GM23338 (cell line): ENCODE results near the gene DOCK3. TPM values are rescaled to one million over a fixed set of nuclear protein-coding genes. Genes with fewer than 3 reads are reported as not detected.

Source experiments
- ATAC-seq: fragments of 200-7000 bp; cut with Tn5 transposase; 3 replicates; pipeline ENCODE4 v1.9.1; 2020
- DNase-seq: peaks from one replicate; pipeline ENCODE4 v3.0.0-alpha.2; 2015; ENCODE audit warnings: low spot score
- H2AFZ ChIP-seq: fragments of 200-600 bp; sonication (generic); 2 replicates; pipeline ENCODE4 v1.8.0; 2016; ENCODE audit warnings: antibody characterized with exemption, mild to moderate bottlenecking, moderate library complexity
- H3F3A ChIP-seq: fragments of 200-600 bp; sonication (generic); replicated peaks from 2 replicates; pipeline ENCODE4 v1.8.0; 2017; ENCODE audit warnings: antibody characterized with exemption, mixed run types, low read depth
- H3K27ac ChIP-seq: fragments of 200-600 bp; sonication (generic); 2 replicates; pipeline ENCODE4 v1.6.1; 2016; ENCODE audit warnings: low read depth
- H3K27me3 ChIP-seq: fragments of 200-600 bp; sonication (generic); 2 replicates; pipeline ENCODE4 v1.8.0; 2016; ENCODE audit warnings: mild to moderate bottlenecking, mixed run types, moderate library complexity; ENCODE audit not compliant: insufficient read depth
- H3K36me3 ChIP-seq: fragments of 200-600 bp; sonication (generic); 2 replicates; pipeline ENCODE4 v1.8.0; 2016; ENCODE audit warnings: mild to moderate bottlenecking; ENCODE audit not compliant: insufficient read depth
- H3K4me1 ChIP-seq: fragments of 200-600 bp; sonication (generic); 2 replicates; pipeline ENCODE4 v1.8.0; 2016; ENCODE audit warnings: mild to moderate bottlenecking, moderate library complexity; ENCODE audit not compliant: insufficient read depth
- H3K4me2 ChIP-seq: fragments of 200-600 bp; sonication (generic); 2 replicates; pipeline ENCODE4 v1.7.1; 2017; ENCODE audit warnings: mixed run types
- H3K4me3 ChIP-seq: fragments of 200-600 bp; sonication (generic); 2 replicates; pipeline ENCODE4 v1.6.1; 2016; ENCODE audit warnings: mixed run types
- H3K79me2 ChIP-seq: fragments of 200-600 bp; sonication (generic); replicated peaks from 2 replicates; pipeline ENCODE4 v1.8.0; 2017; ENCODE audit warnings: mild to moderate bottlenecking; ENCODE audit not compliant: insufficient read depth
- H3K9me2 ChIP-seq: fragments of 200-600 bp; sonication (generic); 2 replicates; pipeline ENCODE4 v1.8.0; 2017; ENCODE audit not compliant: insufficient read depth
- H4K20me1 ChIP-seq: fragments of 200-600 bp; sonication (generic); replicated peaks from 2 replicates; pipeline ENCODE4 v1.8.0; 2017; ENCODE audit warnings: mild to moderate bottlenecking; ENCODE audit not compliant: insufficient read depth
- H3K27ac Mint-ChIP-seq: 2 replicates; pipeline ENCODE4 v1.8.0; 2020; ENCODE audit warnings: inconsistent platforms, mild to moderate bottlenecking, moderate library complexity, mixed read lengths
- H3K27me3 Mint-ChIP-seq: 3 replicates; pipeline ENCODE4 v1.8.0; 2022; ENCODE audit warnings: low read depth, mild to moderate bottlenecking, moderate library complexity, mixed read lengths, inconsistent platforms; ENCODE audit not compliant: insufficient read depth, poor library complexity
- H3K36me3 Mint-ChIP-seq: 3 replicates; pipeline ENCODE4 v1.8.0; 2021; ENCODE audit warnings: low read depth, mild to moderate bottlenecking, inconsistent platforms, moderate library complexity, mixed read lengths
- H3K4me1 Mint-ChIP-seq: 3 replicates; pipeline ENCODE4 v1.8.0; 2020; ENCODE audit warnings: mild to moderate bottlenecking, inconsistent platforms, mixed read lengths
- H3K4me3 Mint-ChIP-seq: 3 replicates; pipeline ENCODE4 v1.8.0; 2021; ENCODE audit warnings: moderate library complexity, mild to moderate bottlenecking, inconsistent platforms, mixed read lengths
- H3K9me3 Mint-ChIP-seq: 3 replicates; pipeline ENCODE4 v1.8.0; 2020; ENCODE audit warnings: moderate library complexity, mild to moderate bottlenecking, inconsistent platforms, mixed read lengths
- CREB1 ChIP-seq: fragments of 250-450 bp; sonication (Bioruptor Pico); IDR thresholded peaks from 2 replicates; pipeline ENCODE4 v1.5.0; 2020; ENCODE audit warnings: low read depth, mild to moderate bottlenecking, moderate library complexity
- EZH2 ChIP-seq: fragments of 200-600 bp; sonication (generic); IDR thresholded peaks from one replicate; pipeline ENCODE4 v1.8.0; 2017; ENCODE audit warnings: antibody characterized with exemption, mild to moderate bottlenecking, low read depth; ENCODE audit not compliant: unreplicated experiment
- JUNB ChIP-seq: IDR thresholded peaks from one replicate; pipeline ENCODE4 v1.6.1; 2016; ENCODE audit warnings: antibody characterized with exemption; ENCODE audit not compliant: unreplicated experiment
- NANOG ChIP-seq: IDR thresholded peaks from 2 replicates; pipeline ENCODE4 v1.6.1; 2016; ENCODE audit warnings: antibody characterized with exemption, borderline replicate concordance
- STAT1 ChIP-seq: IDR thresholded peaks from one replicate; pipeline ENCODE4 v1.6.1; 2016; ENCODE audit warnings: antibody characterized with exemption; ENCODE audit not compliant: unreplicated experiment
- ZNF114 ChIP-seq: fragments of 250-450 bp; sonication (Bioruptor Pico); IDR thresholded peaks from 2 replicates; pipeline ENCODE4 v1.5.0; 2020; ENCODE audit warnings: mild to moderate bottlenecking, moderate library complexity
- ZNF331 ChIP-seq: fragments of 250-450 bp; sonication (Bioruptor Pico); IDR thresholded peaks from 2 replicates; pipeline ENCODE4 v1.5.0; 2020; ENCODE audit warnings: low read depth, mild to moderate bottlenecking, moderate library complexity
- polyA plus RNA-seq: library from polyadenylated mRNA; unstranded; fragments of >200 nt; fragmentation: Nextera tagmentation; extraction: Ambion mirVana; gene quantifications from 2 replicates; pipeline ENCODE4 v1.2.1, GENCODE V29; 2016
- total RNA-seq: library from RNA; depleted of rRNA; stranded (reverse); fragments of >200 nt; shearing (Covaris generic); gene quantifications from 2 replicates; pipeline ENCODE4 v1.2.3, GENCODE V29; 2014
- TF ChIP-seq, protein P1 (sequence below): IDR thresholded peaks from one replicate; pipeline ENCODE4 v1.6.1; 2018; ENCODE audit warnings: antibody characterized with exemption; ENCODE audit not compliant: unreplicated experiment
- TF ChIP-seq, protein P2 (sequence below), 2 experiments: fragments of 200-600 bp in 1 of 2; sonication (generic) in 1 of 2; conservative IDR thresholded peaks; 2 replicates each; pipeline versions ENCODE4 v1.5.1 to v1.6.1; 2016 to 2017; ENCODE audit warnings: antibody characterized with exemption in 2 of 2, low read depth in 2 of 2, mild to moderate bottlenecking in 2 of 2, moderate library complexity in 1 of 2
- TF ChIP-seq, protein P3 (sequence below): IDR thresholded peaks from 2 replicates; pipeline ENCODE4 v1.6.1; 2016; ENCODE audit warnings: antibody characterized with exemption
- TF ChIP-seq, protein P4 (sequence below): fragments of 250-450 bp; sonication (Bioruptor Pico); IDR thresholded peaks from 2 replicates; pipeline ENCODE4 v1.5.0; 2020; ENCODE audit warnings: mild to moderate bottlenecking, moderate library complexity

Gene DOCK3
- total and polyA plus RNA-seq, 2 experiments from 2014 or later: 2.4 to 5.6 TPM

DNA sequence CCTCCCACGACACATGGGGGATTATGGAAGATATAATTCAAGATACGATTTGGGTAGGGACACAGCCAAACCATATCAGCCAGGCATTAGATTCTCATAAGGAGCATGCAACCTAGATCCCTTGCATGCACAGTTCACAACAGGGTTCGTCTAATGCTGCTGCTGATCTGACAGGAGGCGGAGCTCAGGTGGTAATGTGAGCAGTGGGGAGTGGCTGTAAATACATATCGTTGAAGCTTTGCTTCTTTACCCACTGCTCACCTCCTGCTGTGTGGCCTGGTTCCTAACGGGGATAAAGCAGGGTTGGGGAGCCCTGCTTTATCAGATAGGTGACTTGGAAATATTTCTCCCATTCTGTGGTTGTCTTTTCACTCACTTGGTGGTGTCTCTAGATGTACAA, 14.8 kb downstream of the DOCK3 start (continued):
- TF ChIP-seq, protein P1, sequence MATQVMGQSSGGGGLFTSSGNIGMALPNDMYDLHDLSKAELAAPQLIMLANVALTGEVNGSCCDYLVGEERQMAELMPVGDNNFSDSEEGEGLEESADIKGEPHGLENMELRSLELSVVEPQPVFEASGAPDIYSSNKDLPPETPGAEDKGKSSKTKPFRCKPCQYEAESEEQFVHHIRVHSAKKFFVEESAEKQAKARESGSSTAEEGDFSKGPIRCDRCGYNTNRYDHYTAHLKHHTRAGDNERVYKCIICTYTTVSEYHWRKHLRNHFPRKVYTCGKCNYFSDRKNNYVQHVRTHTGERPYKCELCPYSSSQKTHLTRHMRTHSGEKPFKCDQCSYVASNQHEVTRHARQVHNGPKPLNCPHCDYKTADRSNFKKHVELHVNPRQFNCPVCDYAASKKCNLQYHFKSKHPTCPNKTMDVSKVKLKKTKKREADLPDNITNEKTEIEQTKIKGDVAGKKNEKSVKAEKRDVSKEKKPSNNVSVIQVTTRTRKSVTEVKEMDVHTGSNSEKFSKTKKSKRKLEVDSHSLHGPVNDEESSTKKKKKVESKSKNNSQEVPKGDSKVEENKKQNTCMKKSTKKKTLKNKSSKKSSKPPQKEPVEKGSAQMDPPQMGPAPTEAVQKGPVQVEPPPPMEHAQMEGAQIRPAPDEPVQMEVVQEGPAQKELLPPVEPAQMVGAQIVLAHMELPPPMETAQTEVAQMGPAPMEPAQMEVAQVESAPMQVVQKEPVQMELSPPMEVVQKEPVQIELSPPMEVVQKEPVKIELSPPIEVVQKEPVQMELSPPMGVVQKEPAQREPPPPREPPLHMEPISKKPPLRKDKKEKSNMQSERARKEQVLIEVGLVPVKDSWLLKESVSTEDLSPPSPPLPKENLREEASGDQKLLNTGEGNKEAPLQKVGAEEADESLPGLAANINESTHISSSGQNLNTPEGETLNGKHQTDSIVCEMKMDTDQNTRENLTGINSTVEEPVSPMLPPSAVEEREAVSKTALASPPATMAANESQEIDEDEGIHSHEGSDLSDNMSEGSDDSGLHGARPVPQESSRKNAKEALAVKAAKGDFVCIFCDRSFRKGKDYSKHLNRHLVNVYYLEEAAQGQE: no peak
- no peak for TF ChIP-seq CREB1 (CRISPR knock-in tag)
- no peak for TF ChIP-seq EZH2
- no peak for TF ChIP-seq ZNF114
- TF ChIP-seq, protein P2, sequence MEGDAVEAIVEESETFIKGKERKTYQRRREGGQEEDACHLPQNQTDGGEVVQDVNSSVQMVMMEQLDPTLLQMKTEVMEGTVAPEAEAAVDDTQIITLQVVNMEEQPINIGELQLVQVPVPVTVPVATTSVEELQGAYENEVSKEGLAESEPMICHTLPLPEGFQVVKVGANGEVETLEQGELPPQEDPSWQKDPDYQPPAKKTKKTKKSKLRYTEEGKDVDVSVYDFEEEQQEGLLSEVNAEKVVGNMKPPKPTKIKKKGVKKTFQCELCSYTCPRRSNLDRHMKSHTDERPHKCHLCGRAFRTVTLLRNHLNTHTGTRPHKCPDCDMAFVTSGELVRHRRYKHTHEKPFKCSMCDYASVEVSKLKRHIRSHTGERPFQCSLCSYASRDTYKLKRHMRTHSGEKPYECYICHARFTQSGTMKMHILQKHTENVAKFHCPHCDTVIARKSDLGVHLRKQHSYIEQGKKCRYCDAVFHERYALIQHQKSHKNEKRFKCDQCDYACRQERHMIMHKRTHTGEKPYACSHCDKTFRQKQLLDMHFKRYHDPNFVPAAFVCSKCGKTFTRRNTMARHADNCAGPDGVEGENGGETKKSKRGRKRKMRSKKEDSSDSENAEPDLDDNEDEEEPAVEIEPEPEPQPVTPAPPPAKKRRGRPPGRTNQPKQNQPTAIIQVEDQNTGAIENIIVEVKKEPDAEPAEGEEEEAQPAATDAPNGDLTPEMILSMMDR (conservative IDR thresholded peaks at IDR 0.05; ENCODE audit: low read depth in 2 of 2): no peak
- no peak for TF ChIP-seq STAT1
- TF ChIP-seq, protein P3, sequence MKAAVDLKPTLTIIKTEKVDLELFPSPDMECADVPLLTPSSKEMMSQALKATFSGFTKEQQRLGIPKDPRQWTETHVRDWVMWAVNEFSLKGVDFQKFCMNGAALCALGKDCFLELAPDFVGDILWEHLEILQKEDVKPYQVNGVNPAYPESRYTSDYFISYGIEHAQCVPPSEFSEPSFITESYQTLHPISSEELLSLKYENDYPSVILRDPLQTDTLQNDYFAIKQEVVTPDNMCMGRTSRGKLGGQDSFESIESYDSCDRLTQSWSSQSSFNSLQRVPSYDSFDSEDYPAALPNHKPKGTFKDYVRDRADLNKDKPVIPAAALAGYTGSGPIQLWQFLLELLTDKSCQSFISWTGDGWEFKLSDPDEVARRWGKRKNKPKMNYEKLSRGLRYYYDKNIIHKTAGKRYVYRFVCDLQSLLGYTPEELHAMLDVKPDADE: no peak
- no peak for TF ChIP-seq JUNB

DNA sequence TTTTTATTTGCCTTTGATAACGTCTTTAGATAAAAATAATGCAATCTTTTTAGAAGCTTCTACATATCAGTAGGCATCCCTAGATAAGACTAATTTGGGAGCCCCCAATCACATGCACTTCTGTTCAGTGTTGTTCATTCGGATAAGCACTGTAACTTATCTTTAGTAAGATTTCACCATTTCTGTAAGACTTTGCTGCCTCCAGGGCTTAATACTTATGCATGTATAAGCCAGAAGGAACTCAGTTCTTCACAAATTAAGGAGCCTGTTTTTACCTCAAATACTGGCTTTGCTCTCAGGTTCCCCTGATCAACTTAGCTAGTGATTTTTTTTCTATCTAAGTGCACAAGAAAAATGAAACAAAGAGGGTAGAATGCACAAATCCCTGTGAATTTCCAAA, 20.3 kb downstream of the DOCK3 start:
- no peak overlapping the region for H3K4me3 ChIP-seq
- Mint-ChIP-seq H3K9me3 (peaks cover 22% of the 10 kb centered on the region), H3K27ac (no peak overlapping the region), H3K4me3 (no peak overlapping the region), H3K4me1 (peaks cover 2% of the 10 kb centered on the region; the same call in 1 of the 3 replicates), H3K36me3 (peaks cover 13% of the 10 kb centered on the region; the same call in 2 of the 3 replicates), H3K27me3 (no peaks in the 10 kb centered on the region)
- H3K4me1 ChIP-seq: peaks cover 16% of the 10 kb centered on the region
- no peaks in the 10 kb centered on the region for H3F3A ChIP-seq
- no peak overlapping the region for H3K27ac ChIP-seq
- H3K4me2 ChIP-seq: no peak overlapping the region
- H3K79me2 ChIP-seq: peaks cover 93% of the 10 kb centered on the region
- H3K36me3 ChIP-seq: no peaks in the 10 kb centered on the region
- DNase-seq: no peak
- H3K9me2 ChIP-seq: no peaks in the 10 kb centered on the region
- ATAC-seq: no peak
- H2AFZ ChIP-seq: no peak overlapping the region
- H4K20me1 ChIP-seq: 0 out of 2 replicates have a peak, but pooled peaks cover 2% of the 10 kb centered on the region
- H3K27me3 ChIP-seq: no peaks in the 10 kb centered on the region
- TF ChIP-seq NANOG (no peak), ZNF114 (no peak), STAT1 (no peak), ZNF331 (CRISPR knock-in tag) (no peak), JUNB (no peak), EZH2 (no peak), CREB1 (CRISPR knock-in tag) (no peak)
- TF ChIP-seq, protein P3: no peak
- TF ChIP-seq, protein P4, sequence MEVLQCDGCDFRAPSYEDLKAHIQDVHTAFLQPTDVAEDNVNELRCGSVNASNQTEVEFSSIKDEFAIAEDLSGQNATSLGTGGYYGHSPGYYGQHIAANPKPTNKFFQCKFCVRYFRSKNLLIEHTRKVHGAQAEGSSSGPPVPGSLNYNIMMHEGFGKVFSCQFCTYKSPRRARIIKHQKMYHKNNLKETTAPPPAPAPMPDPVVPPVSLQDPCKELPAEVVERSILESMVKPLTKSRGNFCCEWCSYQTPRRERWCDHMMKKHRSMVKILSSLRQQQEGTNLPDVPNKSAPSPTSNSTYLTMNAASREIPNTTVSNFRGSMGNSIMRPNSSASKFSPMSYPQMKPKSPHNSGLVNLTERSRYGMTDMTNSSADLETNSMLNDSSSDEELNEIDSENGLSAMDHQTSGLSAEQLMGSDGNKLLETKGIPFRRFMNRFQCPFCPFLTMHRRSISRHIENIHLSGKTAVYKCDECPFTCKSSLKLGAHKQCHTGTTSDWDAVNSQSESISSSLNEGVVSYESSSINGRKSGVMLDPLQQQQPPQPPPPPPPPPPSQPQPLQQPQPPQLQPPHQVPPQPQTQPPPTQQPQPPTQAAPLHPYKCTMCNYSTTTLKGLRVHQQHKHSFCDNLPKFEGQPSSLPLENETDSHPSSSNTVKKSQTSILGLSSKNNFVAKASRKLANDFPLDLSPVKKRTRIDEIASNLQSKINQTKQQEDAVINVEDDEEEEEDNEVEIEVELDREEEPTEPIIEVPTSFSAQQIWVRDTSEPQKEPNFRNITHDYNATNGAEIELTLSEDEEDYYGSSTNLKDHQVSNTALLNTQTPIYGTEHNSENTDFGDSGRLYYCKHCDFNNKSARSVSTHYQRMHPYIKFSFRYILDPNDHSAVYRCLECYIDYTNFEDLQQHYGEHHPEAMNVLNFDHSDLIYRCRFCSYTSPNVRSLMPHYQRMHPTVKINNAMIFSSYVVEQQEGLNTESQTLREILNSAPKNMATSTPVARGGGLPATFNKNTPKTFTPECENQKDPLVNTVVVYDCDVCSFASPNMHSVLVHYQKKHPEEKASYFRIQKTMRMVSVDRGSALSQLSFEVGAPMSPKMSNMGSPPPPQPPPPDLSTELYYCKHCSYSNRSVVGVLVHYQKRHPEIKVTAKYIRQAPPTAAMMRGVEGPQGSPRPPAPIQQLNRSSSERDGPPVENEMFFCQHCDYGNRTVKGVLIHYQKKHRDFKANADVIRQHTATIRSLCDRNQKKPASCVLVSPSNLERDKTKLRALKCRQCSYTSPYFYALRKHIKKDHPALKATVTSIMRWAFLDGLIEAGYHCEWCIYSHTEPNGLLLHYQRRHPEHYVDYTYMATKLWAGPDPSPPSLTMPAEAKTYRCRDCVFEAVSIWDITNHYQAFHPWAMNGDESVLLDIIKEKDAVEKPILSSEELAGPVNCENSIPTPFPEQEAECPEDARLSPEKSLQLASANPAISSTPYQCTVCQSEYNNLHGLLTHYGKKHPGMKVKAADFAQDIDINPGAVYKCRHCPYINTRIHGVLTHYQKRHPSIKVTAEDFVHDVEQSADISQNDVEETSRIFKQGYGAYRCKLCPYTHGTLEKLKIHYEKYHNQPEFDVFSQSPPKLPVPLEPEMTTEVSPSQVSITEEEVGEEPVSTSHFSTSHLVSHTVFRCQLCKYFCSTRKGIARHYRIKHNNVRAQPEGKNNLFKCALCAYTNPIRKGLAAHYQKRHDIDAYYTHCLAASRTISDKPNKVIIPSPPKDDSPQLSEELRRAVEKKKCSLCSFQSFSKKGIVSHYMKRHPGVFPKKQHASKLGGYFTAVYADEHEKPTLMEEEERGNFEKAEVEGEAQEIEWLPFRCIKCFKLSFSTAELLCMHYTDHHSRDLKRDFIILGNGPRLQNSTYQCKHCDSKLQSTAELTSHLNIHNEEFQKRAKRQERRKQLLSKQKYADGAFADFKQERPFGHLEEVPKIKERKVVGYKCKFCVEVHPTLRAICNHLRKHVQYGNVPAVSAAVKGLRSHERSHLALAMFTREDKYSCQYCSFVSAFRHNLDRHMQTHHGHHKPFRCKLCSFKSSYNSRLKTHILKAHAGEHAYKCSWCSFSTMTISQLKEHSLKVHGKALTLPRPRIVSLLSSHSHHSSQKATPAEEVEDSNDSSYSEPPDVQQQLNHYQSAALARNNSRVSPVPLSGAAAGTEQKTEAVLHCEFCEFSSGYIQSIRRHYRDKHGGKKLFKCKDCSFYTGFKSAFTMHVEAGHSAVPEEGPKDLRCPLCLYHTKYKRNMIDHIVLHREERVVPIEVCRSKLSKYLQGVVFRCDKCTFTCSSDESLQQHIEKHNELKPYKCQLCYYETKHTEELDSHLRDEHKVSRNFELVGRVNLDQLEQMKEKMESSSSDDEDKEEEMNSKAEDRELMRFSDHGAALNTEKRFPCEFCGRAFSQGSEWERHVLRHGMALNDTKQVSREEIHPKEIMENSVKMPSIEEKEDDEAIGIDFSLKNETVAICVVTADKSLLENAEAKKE: no peak
